ENCODE measurements around the gene PAMR1.

PAMR1 gene

GRCh38 chr11:35555488-35555887 is 30.1 kb upstream of the PAMR1 start:
- H3K4me2 ChIP-seq (ENCODE audit: low read depth, low read length, poor library complexity, severe bottlenecking), result no peak overlapping the region
- H3K4me1 ChIP-seq (ENCODE audit: insufficient read depth, low read length, poor library complexity, severe bottlenecking), result no peaks in the 10 kb centered on the region
- no peaks in the 10 kb centered on the region for H3K27me3 ChIP-seq (ENCODE audit: insufficient read depth, low read length, poor library complexity, severe bottlenecking)
- H3K9me2 ChIP-seq (replicated peaks; ENCODE audit: low read depth, low read length), result no peaks in the 10 kb centered on the region
- no peaks in the 10 kb centered on the region for H3K36me3 ChIP-seq (ENCODE audit: insufficient read depth, low read length)
- H3F3A ChIP-seq (ENCODE audit: low read depth), result no peaks in the 10 kb centered on the region
- H3K9ac ChIP-seq (ENCODE audit: low read depth, low read length, poor library complexity, severe bottlenecking), result no peak overlapping the region
- H4K20me1 ChIP-seq (ENCODE audit: insufficient read depth, low read length, poor library complexity, severe bottlenecking), result no peaks in the 10 kb centered on the region
- no peak overlapping the region for H3K4me3 ChIP-seq (ENCODE audit: low read length, poor library complexity, severe bottlenecking)
- no peaks in the 10 kb centered on the region for H3K79me2 ChIP-seq (ENCODE audit: insufficient read depth, low read length)
- H2AFZ ChIP-seq (ENCODE audit: low read length), result no peak overlapping the region
- TF ChIP-seq CTCF (conservative IDR thresholded peaks at IDR 0.05; ENCODE audit: low read length), result no peak
- TF ChIP-seq EZH2phosphoT487 (IDR thresholded peaks at IDR 0.05; ENCODE audit: borderline replicate concordance), result no peak
- no peaks in the 10 kb centered on the region for H3K9me3 ChIP-seq (ENCODE audit: insufficient read depth, low read depth, low read length)

- H3K9ac ChIP-seq (ENCODE audit: low read depth, low read length, poor library complexity, severe bottlenecking), result no peak overlapping the region
Observed at GRCh38 chr11:35554491-35555437, 29.3 kb upstream of the PAMR1 start.

GRCh38 chr11:35553831-35554230 is 28.4 kb upstream of the PAMR1 start:
- Histone ChIP-seq H3K4me1 (ENCODE audit: insufficient read depth, low read length, poor library complexity, severe bottlenecking) (no peaks in the 10 kb centered on the region), H3K9me2 (replicated peaks; ENCODE audit: low read depth, low read length) (no peaks in the 10 kb centered on the region), H3K9me3 (ENCODE audit: insufficient read depth, low read depth, low read length) (no peaks in the 10 kb centered on the region), H3K79me2 (ENCODE audit: insufficient read depth, low read length) (no peaks in the 10 kb centered on the region), H2AFZ (ENCODE audit: low read length) (no peak overlapping the region), H4K20me1 (ENCODE audit: insufficient read depth, low read length, poor library complexity, severe bottlenecking) (no peaks in the 10 kb centered on the region), H3F3A (ENCODE audit: low read depth) (no peaks in the 10 kb centered on the region), H3K4me2 (ENCODE audit: low read depth, low read length, poor library complexity, severe bottlenecking) (no peak overlapping the region), H3K27me3 (ENCODE audit: insufficient read depth, low read length, poor library complexity, severe bottlenecking) (no peaks in the 10 kb centered on the region), H3K4me3 (ENCODE audit: low read length, poor library complexity, severe bottlenecking) (no peak overlapping the region), H3K9ac (ENCODE audit: low read depth, low read length, poor library complexity, severe bottlenecking) (no peak overlapping the region), H3K36me3 (ENCODE audit: insufficient read depth, low read length) (no peaks in the 10 kb centered on the region)
- no peak for TF ChIP-seq CTCF (conservative IDR thresholded peaks at IDR 0.05; ENCODE audit: low read length)
- no peak for TF ChIP-seq EZH2phosphoT487 (IDR thresholded peaks at IDR 0.05; ENCODE audit: borderline replicate concordance)

More at GRCh38 chr11:35554491-35555437, 29.3 kb upstream of the PAMR1 start:
- Histone ChIP-seq H3K9me2 (replicated peaks; ENCODE audit: low read depth, low read length) (no peaks in the 10 kb centered on the region), H3K36me3 (ENCODE audit: insufficient read depth, low read length) (no peaks in the 10 kb centered on the region), H3K4me1 (ENCODE audit: insufficient read depth, low read length, poor library complexity, severe bottlenecking) (no peaks in the 10 kb centered on the region), H3K79me2 (ENCODE audit: insufficient read depth, low read length) (no peaks in the 10 kb centered on the region), H4K20me1 (ENCODE audit: insufficient read depth, low read length, poor library complexity, severe bottlenecking) (no peaks in the 10 kb centered on the region), H3K27me3 (ENCODE audit: insufficient read depth, low read length, poor library complexity, severe bottlenecking) (no peaks in the 10 kb centered on the region), H3F3A (ENCODE audit: low read depth) (no peaks in the 10 kb centered on the region), H2AFZ (ENCODE audit: low read length) (no peak overlapping the region), H3K4me2 (ENCODE audit: low read depth, low read length, poor library complexity, severe bottlenecking) (no peak overlapping the region), H3K4me3 (ENCODE audit: low read length, poor library complexity, severe bottlenecking) (no peak overlapping the region), H3K9me3 (ENCODE audit: insufficient read depth, low read depth, low read length) (no peaks in the 10 kb centered on the region)
- no peak for TF ChIP-seq EZH2phosphoT487 (IDR thresholded peaks at IDR 0.05; ENCODE audit: borderline replicate concordance)
- TF ChIP-seq CTCF (conservative IDR thresholded peaks at IDR 0.05; ENCODE audit: low read length), result peak; percentile 41

Data from Loucy (cell line).